Cortex of kidney (tissue), 1 donor: Measurements from ENCODE around the gene CDY1B.
"Not testable (repeated sequence)": the region's sequence is repeated elsewhere in the genome, so short reads cannot be mapped to it uniquely, and the experiment has no call there.

ENCODE experiments used
- DNase-seq: peaks from one replicate; lab custom pipeline; 2025; lab: John Stamatoyannopoulos, UW

CDY1B gene

GRCh38 chrY:24047919-24048318 is at the start of gene CDY1B:
CDY1B (minus strand) TSS chrY:24048019; CDS start chrY:24047688, 331 bp downstream.
- DNase-seq: not testable (repeated sequence)

GRCh38 chrY:24049525-24049924 is 1.7 kb upstream of the CDY1B start:
- DNase-seq: not testable (repeated sequence)

GRCh38 chrY:24043209-24043608 is 4.6 kb downstream of the CDY1B start:
- not testable (repeated sequence) for DNase-seq

GRCh38 chrY:24039008-24039718 is 8.7 kb downstream of the CDY1B start:
- DNase-seq: not testable (repeated sequence)

- DNase-seq: not testable (repeated sequence)
Observed at GRCh38 chrY:24026212-24027103, 21.4 kb downstream of the CDY1B start.
